ENCODE measurements around the gene CBX6. TPM values are rescaled to one million over a fixed set of nuclear protein-coding genes. Genes with fewer than 3 reads are reported as not detected.

The CBX6 gene
- total and polyA plus RNA-seq, 9 of the 15 experiments (the other 6 are each of a cell fraction or from before 2014, with no cell fraction given): 0.75 to 31.6 (median 8.0) TPM

- Histone ChIP-seq H3K9me3 (replicated peaks; ENCODE audit: control insufficient read depth, insufficient read depth, low read depth, low read length) (no peaks in the 10 kb centered on the region), H3K9me1 (ENCODE audit: control insufficient read depth, insufficient read depth, low read length) (no peaks in the 10 kb centered on the region), H4K20me1 (replicated peaks; ENCODE audit: control insufficient read depth, insufficient read depth, low read length) (no peaks in the 10 kb centered on the region), H3K4me3 (no peak overlapping the region), H3K4me1 (replicated peaks in 1 of 2; ENCODE audit: control insufficient read depth in 2 of 2, insufficient read depth in 2 of 2, low read length in 2 of 2) (no peaks in the 10 kb centered on the region), H3K27me3 (ENCODE audit: control insufficient read depth in 2 of 2, insufficient read depth in 2 of 2, low read length in 2 of 2) (peaks cover 0 to 4% of the 10 kb centered on the region in 2 experiments; a peak in 3 of 5 replicates), H3K4me2 (ENCODE audit: insufficient read depth, low read length) (no peak overlapping the region), H2AFZ (ENCODE audit: low read depth, low read length) (no peak overlapping the region), H3K9ac (ENCODE audit: insufficient read depth in 1 of 2, low read depth in 2 of 2, low read length in 2 of 2) (no peak overlapping the region), H3K79me2 (ENCODE audit: control insufficient read depth, insufficient read depth, low read length) (no peaks in the 10 kb centered on the region), H3K36me3 (ENCODE audit: control insufficient read depth, insufficient read depth, low read length) (no peaks in the 10 kb centered on the region), H3K27ac (ENCODE audit: extremely low read depth, low read depth, low read length) (no peak overlapping the region)
- ChIA-PET CTCF (ENCODE audit: low intra/inter-chr PET ratio) (no interaction called here), POLR2A (interaction anchor here (1.1 kb wide), 1 partner anchor 22 kb away, joined by 5 read pairs; no protein-coding TSS in a partner anchor)
- ATAC-seq: no peak
- WGBS (ENCODE audit: insufficient coverage, low coverage, missing lambda C conversion rate): 9% methylated on average over 1 of the region's 1 CpG
- TF ChIP-seq CREB1 (IDR thresholded peaks at IDR 0.05) (no peak), CREB1 (CRISPR knock-in tag; IDR thresholded peaks at IDR 0.05) (no peak), CSDE1 (IDR thresholded peaks at IDR 0.05) (no peak), ZNF316 (IDR thresholded peaks at IDR 0.05) (peak; percentile 70), KLF13 (tag; IDR thresholded peaks at IDR 0.05; ENCODE audit: borderline replicate concordance, low read depth) (no peak), C11orf30 (IDR thresholded peaks at IDR 0.05; ENCODE audit: low read depth) (peak; percentile 44), ZBTB12 (CRISPR knock-in tag; IDR thresholded peaks at IDR 0.05) (no peak), ZNF551 (CRISPR knock-in tag; IDR thresholded peaks at IDR 0.05) (no peak)
- in situ Hi-C loops (cut with MboI): no loop called here
- intact Hi-C loops (cut with micrococcal nuclease): no loop called here
- no TSS peak for BruUV-seq (replicated peaks)
- FAIRE-seq: no peak
- no peak for DNase-seq (ENCODE audit: extremely low read depth in 1 of 4, low spot score in 3 of 4)
These were observed 39.4 kb upstream of the CBX6 start for GRCh38 chr22:38911434-38911833.

Data from K562 (cell line).